22Rv1 (cell line): Measurements from ENCODE around the gene ANXA11.

Experiments
- ZFX ChIP-seq: fragments of 450-650 bp; IDR thresholded peaks from 2 replicates; pipeline ENCODE4 v1.6.1; 2017; ENCODE audit warnings: antibody characterized with exemption, borderline replicate concordance
- TF ChIP-seq, protein P1 (sequence below): fragments of 450-650 bp; IDR thresholded peaks from 2 replicates; pipeline ENCODE4 v1.5.1; 2017; ENCODE audit warnings: mild to moderate bottlenecking

DNA sequence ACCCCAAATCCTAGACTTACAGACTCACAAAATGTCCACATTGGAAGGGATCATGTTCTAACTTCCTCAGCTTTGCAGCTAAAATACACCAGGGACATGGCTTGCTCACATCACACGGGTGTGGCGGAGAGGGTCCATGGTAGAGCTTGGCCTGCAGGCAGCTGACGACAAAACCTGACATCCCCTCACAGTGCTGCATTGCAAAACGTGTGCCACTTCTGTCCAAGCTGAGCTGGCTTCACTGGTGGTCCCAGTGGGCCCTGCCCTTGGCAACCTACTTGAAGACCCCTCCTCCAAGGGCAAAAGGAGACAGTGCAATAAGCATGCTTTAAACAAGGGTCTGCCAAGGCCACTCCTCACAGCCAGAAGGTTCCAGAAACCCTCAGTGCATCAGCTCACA is 21.9 kb downstream of the ANXA11 start:
- TF ChIP-seq, protein P1, sequence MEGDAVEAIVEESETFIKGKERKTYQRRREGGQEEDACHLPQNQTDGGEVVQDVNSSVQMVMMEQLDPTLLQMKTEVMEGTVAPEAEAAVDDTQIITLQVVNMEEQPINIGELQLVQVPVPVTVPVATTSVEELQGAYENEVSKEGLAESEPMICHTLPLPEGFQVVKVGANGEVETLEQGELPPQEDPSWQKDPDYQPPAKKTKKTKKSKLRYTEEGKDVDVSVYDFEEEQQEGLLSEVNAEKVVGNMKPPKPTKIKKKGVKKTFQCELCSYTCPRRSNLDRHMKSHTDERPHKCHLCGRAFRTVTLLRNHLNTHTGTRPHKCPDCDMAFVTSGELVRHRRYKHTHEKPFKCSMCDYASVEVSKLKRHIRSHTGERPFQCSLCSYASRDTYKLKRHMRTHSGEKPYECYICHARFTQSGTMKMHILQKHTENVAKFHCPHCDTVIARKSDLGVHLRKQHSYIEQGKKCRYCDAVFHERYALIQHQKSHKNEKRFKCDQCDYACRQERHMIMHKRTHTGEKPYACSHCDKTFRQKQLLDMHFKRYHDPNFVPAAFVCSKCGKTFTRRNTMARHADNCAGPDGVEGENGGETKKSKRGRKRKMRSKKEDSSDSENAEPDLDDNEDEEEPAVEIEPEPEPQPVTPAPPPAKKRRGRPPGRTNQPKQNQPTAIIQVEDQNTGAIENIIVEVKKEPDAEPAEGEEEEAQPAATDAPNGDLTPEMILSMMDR, result no peak
- no peak for TF ChIP-seq ZFX
